Measurements from ENCODE around the gene CCN5.

The CCN5 gene

DNA sequence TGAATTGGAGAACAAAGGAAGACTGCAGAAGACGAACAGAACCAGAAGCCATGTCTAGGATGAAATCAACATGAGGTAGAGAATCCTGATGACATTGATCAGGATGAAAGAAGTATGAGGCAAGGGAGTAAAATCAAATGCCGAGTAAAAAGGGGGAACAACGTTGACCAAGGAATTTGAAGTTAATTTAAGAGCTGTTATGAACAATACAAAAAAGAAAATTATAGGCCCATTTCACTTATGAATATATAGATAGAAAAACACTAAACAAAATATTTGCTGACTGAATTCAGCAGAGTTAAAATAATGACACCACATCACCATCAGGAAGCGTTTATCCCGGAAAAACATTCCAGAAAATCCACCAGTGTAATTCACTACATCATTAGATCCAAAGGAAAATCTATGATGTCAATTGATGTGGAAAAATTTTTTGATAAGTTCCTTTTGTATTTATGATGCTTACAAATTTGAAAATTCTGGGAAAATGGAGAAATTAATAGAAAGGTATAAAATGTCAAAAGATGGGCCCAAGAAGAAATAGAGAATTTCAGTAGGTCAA lies 8.1 kb upstream of the CCN5 start:
- H3K9me3 ChIP-seq (ENCODE audit: insufficient read depth, low read length), result no peaks in the 10 kb centered on the region
- no peak overlapping the region for H2AFZ ChIP-seq (ENCODE audit: low read depth, low read length)
- no peak overlapping the region for H3K4me2 ChIP-seq (ENCODE audit: low read length)
- no peak overlapping the region for H3K27ac ChIP-seq (ENCODE audit: low read length)
- no peaks in the 10 kb centered on the region for H3K79me2 ChIP-seq (ENCODE audit: low read length)
- H4K20me1 ChIP-seq (ENCODE audit: insufficient read depth, low read length), result no peaks in the 10 kb centered on the region
- H3K4me3 ChIP-seq (ENCODE audit: low read length), result no peak overlapping the region
- TF ChIP-seq, protein P1, sequence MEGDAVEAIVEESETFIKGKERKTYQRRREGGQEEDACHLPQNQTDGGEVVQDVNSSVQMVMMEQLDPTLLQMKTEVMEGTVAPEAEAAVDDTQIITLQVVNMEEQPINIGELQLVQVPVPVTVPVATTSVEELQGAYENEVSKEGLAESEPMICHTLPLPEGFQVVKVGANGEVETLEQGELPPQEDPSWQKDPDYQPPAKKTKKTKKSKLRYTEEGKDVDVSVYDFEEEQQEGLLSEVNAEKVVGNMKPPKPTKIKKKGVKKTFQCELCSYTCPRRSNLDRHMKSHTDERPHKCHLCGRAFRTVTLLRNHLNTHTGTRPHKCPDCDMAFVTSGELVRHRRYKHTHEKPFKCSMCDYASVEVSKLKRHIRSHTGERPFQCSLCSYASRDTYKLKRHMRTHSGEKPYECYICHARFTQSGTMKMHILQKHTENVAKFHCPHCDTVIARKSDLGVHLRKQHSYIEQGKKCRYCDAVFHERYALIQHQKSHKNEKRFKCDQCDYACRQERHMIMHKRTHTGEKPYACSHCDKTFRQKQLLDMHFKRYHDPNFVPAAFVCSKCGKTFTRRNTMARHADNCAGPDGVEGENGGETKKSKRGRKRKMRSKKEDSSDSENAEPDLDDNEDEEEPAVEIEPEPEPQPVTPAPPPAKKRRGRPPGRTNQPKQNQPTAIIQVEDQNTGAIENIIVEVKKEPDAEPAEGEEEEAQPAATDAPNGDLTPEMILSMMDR (IDR thresholded peaks at IDR 0.05; ENCODE audit: low read depth, low read length), result no peak
- TF ChIP-seq EZH2phosphoT487 (IDR thresholded peaks at IDR 0.05; ENCODE audit: low read depth), result no peak
- no peaks in the 10 kb centered on the region for H3K36me3 ChIP-seq (replicated peaks; ENCODE audit: low read depth, low read length)
- no peak overlapping the region for H3K9ac ChIP-seq (ENCODE audit: low read length)
- no peaks in the 10 kb centered on the region for H3K4me1 ChIP-seq (ENCODE audit: low read length)
- 0 out of 2 replicates have a peak, but pooled peaks cover 3% of the 10 kb centered on the region for H3K27me3 ChIP-seq (ENCODE audit: low read depth, low read length)

DNA sequence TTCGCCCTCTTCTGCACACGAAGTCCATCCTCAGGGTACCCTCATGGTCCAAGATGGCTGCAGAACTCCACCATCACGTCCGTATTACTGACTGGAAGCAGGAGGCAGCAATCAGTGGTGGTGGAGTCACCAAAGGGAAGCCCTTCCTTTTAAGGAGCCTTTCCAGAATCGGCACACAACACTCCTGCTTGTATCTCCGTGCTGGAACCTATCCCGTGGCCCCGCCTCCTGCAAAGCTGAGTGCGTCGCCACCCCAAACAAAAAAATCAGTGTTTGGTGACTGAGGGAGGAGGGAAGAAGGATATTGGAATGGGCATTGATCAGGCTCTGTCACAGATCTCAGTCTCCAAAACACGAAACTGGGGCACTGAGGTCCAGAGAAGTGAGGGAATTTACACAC lies 5.8 kb upstream of the CCN5 start:
- H3K79me2 ChIP-seq (ENCODE audit: low read length), result no peaks in the 10 kb centered on the region
- no peaks in the 10 kb centered on the region for H3K9me3 ChIP-seq (ENCODE audit: insufficient read depth, low read length)
- H2AFZ ChIP-seq (ENCODE audit: low read depth, low read length), result no peak overlapping the region
- H3K4me2 ChIP-seq (ENCODE audit: low read length), result no peak overlapping the region
- H3K36me3 ChIP-seq (replicated peaks; ENCODE audit: low read depth, low read length), result no peaks in the 10 kb centered on the region
- H3K4me3 ChIP-seq (ENCODE audit: low read length), result no peak overlapping the region
- H4K20me1 ChIP-seq (ENCODE audit: insufficient read depth, low read length), result no peaks in the 10 kb centered on the region
- no peaks in the 10 kb centered on the region for H3K4me1 ChIP-seq (ENCODE audit: low read length)
- H3K27me3 ChIP-seq (ENCODE audit: low read depth, low read length), result peaks cover 15% of the 10 kb centered on the region
- TF ChIP-seq, protein P1 (IDR thresholded peaks at IDR 0.05; ENCODE audit: low read depth, low read length), result no peak
- no peak for TF ChIP-seq EZH2phosphoT487 (IDR thresholded peaks at IDR 0.05; ENCODE audit: low read depth)
- no peak overlapping the region for H3K9ac ChIP-seq (ENCODE audit: low read length)
- H3K27ac ChIP-seq (ENCODE audit: low read length), result no peak overlapping the region

DNA sequence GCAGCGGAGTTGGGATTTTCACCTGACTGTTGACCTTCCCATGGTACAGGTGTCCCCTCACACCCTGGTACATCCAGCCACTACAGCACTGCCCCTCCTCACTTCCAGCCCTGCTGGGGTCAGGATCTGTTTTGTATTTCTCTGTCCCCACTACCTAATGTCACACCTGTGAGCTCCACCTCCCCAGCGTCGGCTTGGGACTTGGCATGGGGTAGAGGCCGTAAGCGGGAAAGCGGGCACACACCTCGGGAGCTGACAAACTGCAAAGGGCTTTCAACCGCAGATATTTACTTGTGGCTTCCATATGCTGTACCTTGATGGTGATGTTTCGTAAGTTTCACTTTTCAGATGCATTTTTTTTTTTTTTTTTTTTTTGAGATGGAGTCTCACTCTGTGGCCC lies 5.4 kb upstream of the CCN5 start:
- H3K9me3 ChIP-seq (ENCODE audit: insufficient read depth, low read length), result no peaks in the 10 kb centered on the region
- H3K4me1 ChIP-seq (ENCODE audit: low read length), result no peaks in the 10 kb centered on the region
- no peak overlapping the region for H3K4me2 ChIP-seq (ENCODE audit: low read length)
- H3K9ac ChIP-seq (ENCODE audit: low read length), result no peak overlapping the region
- H3K27me3 ChIP-seq (ENCODE audit: low read depth, low read length), result peaks cover 15% of the 10 kb centered on the region
- H3K4me3 ChIP-seq (ENCODE audit: low read length), result no peak overlapping the region
- no peaks in the 10 kb centered on the region for H3K79me2 ChIP-seq (ENCODE audit: low read length)
- no peaks in the 10 kb centered on the region for H3K36me3 ChIP-seq (replicated peaks; ENCODE audit: low read depth, low read length)
- H4K20me1 ChIP-seq (ENCODE audit: insufficient read depth, low read length), result no peaks in the 10 kb centered on the region
- no peak for TF ChIP-seq EZH2phosphoT487 (IDR thresholded peaks at IDR 0.05; ENCODE audit: low read depth)
- TF ChIP-seq, protein P1 (IDR thresholded peaks at IDR 0.05; ENCODE audit: low read depth, low read length), result no peak
- H3K27ac ChIP-seq (ENCODE audit: low read length), result no peak overlapping the region
- no peak overlapping the region for H2AFZ ChIP-seq (ENCODE audit: low read depth, low read length)

DNA sequence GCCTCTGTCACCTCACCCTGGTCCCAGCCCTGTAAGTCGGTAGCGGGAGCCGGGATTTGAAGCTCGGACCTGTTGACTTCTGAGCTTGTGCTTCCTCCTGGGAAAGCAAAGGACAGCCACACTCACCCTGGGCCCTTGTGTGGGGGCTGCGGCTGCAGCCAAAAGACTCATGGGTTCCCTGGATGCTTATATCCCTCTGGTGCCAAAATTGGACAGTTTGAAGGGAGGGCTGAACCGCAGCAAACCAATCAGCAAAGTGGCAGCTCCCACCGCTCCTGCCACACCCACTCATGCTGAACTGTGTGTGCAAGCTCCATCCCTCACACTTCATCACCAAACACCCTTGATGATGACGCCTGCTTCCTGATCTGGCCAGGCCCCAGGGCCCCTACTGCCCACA lies 3.9 kb upstream of the CCN5 start:
- Histone ChIP-seq H3K27ac (ENCODE audit: low read length) (no peak overlapping the region), H3K4me2 (ENCODE audit: low read length) (no peak overlapping the region), H3K9ac (ENCODE audit: low read length) (no peak overlapping the region), H2AFZ (ENCODE audit: low read depth, low read length) (no peak overlapping the region), H3K27me3 (ENCODE audit: low read depth, low read length) (peaks cover 15% of the 10 kb centered on the region), H4K20me1 (ENCODE audit: insufficient read depth, low read length) (no peaks in the 10 kb centered on the region), H3K36me3 (replicated peaks; ENCODE audit: low read depth, low read length) (no peaks in the 10 kb centered on the region), H3K4me3 (ENCODE audit: low read length) (no peak overlapping the region), H3K79me2 (ENCODE audit: low read length) (no peaks in the 10 kb centered on the region), H3K9me3 (ENCODE audit: insufficient read depth, low read length) (no peaks in the 10 kb centered on the region), H3K4me1 (ENCODE audit: low read length) (no peaks in the 10 kb centered on the region)
- TF ChIP-seq, protein P1 (IDR thresholded peaks at IDR 0.05; ENCODE audit: low read depth, low read length), result no peak
- no peak for TF ChIP-seq EZH2phosphoT487 (IDR thresholded peaks at IDR 0.05; ENCODE audit: low read depth)

Measured in OCI-LY3 (cell line).